HEK293T (cell line): ENCODE data around the gene HBS1L.

Experiments
- ARNT ChIP-seq: fragments of 450-650 bp; IDR thresholded peaks from 2 replicates; pipeline ENCODE4 v1.6.1; 2017; ENCODE audit warnings: mild to moderate bottlenecking
- BHLHE40 ChIP-seq: fragments of 450-650 bp; IDR thresholded peaks from 2 replicates; pipeline ENCODE4 v1.6.1; 2016; ENCODE audit warnings: mild to moderate bottlenecking, moderate library complexity, borderline replicate concordance
- FOXM1 ChIP-seq: fragments of 450-650 bp; IDR thresholded peaks from 2 replicates; pipeline ENCODE4 v1.6.1; 2017; ENCODE audit warnings: mild to moderate bottlenecking, borderline replicate concordance
- L3MBTL2 ChIP-seq: fragments of 450-650 bp; conservative IDR thresholded peaks from 2 replicates; pipeline ENCODE4 v1.6.1; 2016; ENCODE audit warnings: mild to moderate bottlenecking
- SP1 ChIP-seq: fragments of 450-650 bp; IDR thresholded peaks from 2 replicates; pipeline ENCODE4 v1.6.1; 2017
- SUZ12 ChIP-seq: fragments of 450-650 bp; IDR thresholded peaks from 2 replicates; pipeline ENCODE4 v1.6.1; 2016; ENCODE audit warnings: mild to moderate bottlenecking

DNA sequence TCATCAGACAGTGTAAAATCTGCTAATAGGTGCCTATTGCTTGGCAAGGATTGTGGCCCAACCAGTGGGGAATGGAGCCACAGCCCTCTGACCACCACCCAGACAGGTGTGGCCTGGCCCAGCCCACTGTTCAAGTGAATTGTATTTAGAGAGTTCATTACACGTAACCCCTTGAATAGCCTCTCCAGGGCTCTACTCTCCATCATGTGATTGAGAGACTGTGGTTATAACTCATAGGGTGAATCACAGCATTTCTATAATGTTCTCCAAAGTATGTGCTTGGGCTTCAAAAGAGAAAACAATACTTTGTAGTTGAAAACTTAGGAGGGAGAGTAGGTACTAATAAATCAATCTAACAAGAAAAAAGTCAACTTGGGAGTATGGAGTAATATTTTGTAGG is 143.1 kb downstream of the HBS1L start:
- no peak for TF ChIP-seq FOXM1
- no peak for TF ChIP-seq L3MBTL2
- no peak for TF ChIP-seq BHLHE40
- no peak for TF ChIP-seq ARNT
- TF ChIP-seq SUZ12 = no peak
- no peak for TF ChIP-seq SP1
